ENCODE data around the gene BMAL2.

Gene BMAL2

DNA sequence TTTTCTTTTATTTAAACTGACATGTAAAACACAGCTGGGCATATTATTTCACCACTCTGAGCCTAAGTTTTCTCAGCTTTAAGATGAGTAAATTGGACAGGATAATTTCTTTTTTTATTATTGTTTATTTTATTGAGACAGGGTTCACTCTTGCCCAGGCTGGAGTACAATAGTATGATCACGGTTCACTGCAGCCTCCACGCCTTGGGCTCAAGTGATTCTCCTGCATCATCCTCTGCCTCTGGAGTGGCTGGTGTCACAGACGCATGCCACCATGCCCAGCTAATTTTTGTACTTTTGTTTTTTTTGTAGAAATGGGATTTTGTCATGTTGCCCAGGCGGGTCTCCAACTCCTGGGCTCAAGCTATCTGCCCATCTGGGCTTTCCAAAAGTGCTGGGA lies 12.7 kb downstream of the BMAL2 start:
- Histone ChIP-seq H3K4me3 (no peak overlapping the region), H3K27ac (peak overlapping the region in 3 of 21 experiments; percentile 1 to 25 (median 24))

DNA sequence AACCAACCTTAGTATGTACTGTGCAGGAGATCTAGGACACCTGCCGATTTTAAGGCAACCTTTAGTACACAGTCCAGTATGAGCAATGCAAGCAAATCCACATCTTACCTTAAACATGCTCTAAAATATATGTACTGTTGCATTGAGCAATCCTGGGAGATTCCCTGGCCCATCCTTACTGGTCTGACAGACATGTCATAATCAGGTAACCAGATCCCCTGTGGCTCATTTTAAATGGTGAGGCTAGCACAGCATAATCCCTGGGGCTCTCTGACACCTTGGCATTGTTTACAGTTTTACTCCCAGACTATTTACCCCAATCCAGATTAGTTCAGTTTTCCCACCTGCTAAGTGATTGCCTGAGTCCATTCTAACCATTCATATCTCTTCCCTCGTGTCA lies 15.1 kb downstream of the BMAL2 start:
- Histone ChIP-seq H3K4me3 (no peak overlapping the region), H3K27ac (no peak overlapping the region)

DNA sequence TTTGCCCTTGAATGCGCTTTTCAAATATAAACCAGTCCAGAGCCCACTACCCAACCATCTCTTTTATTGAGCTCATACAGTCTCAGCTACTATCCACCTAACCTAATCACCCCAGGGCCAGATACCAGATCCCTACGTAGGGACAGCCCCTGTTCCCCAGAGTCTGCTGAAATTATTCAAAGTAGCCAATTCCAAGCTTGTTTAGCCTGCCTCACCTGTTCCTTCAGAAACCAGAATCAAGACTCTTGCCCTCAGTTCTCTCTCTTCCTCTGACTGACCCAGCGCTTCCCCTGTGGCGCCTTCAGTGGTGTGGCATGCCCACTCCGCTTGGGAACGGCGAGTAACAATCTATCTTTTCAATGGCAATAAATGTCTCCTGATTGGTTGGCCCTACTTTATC lies 18.8 kb downstream of the BMAL2 start:
- Histone ChIP-seq H3K4me3 (no peak overlapping the region), H3K27ac (no peak overlapping the region)

DNA sequence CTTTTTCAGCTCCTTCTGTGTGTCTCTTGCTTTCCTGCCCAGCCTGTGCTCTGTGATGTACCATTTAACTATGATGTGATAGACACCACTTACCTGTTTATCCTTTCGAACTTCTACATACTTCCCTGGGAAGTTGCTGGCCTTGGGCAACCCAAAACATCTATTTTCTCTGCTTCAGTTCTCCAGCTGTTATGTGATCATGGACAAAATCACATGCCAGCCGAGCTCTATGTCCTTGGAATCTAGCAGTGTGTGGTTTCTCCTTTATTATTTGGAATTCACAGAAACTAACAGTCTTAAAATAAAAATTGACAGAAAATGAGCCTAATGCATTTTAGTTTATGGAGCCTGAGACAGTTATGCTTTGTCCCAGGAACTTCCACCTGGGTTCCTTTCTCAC lies 22.9 kb downstream of the BMAL2 start:
- no peak overlapping the region for H3K27ac ChIP-seq
- no peak overlapping the region for H3K4me3 ChIP-seq

DNA sequence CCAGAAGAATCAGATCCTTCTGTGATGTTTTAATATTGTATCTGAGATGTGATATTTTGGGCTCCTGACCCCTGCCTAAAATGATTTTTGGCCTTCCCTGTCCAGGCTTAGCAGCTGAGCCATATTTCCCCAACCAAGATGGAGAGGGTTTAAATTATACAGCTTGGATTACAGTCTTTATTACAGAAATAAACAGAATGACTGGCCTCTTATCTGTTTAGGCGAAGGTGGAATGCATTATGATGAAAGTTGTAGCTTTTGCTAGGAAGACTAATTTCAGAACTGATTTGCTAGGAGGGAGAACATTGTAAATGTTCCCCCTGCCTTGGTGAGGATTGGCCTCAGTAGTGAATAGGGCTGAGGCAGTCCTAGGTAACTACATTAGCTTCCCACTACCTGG lies 23.3 kb downstream of the BMAL2 start:
- Histone ChIP-seq H3K27ac (no peak overlapping the region), H3K4me3 (no peak overlapping the region)

DNA sequence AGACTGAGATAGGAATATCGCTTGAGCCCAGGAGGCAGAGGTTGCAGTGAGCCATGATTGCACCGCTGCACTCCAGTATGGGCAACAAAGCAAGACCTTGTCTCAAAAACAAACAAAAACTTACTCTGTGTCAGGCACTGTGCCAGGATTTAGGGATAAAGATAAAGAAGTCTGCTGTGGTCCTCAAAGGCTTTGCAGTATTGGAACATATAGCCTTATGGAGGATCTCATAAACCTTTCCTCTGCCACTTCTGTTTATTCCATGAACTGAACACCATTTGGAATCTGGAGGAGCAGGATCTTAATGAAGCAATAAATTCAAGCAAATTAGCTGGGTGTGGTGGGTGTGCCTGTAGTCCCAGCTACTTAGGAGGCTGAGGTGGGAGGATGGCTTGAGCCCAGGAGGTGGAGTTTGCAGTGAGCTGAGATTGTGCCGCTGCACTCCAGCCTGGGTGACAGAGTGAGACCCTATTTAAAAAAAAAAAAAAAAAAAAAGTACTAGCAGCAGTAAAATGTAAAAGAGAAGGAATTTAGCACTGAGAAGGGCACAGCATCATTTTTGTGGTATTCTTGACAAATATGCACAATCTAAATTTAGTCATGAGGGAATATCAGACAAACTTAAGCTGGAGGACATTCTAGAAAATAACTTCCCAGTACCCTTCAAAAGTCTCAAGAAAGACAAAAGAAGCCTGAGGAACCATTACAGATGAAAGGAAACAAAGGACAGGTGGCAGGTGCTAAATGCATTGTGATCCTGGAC lies 27.1 kb downstream of the BMAL2 start:
- H3K27ac ChIP-seq: peak overlapping the region in 2 of 21 experiments; percentile 16 to 39
- no peak overlapping the region for H3K4me3 ChIP-seq

DNA sequence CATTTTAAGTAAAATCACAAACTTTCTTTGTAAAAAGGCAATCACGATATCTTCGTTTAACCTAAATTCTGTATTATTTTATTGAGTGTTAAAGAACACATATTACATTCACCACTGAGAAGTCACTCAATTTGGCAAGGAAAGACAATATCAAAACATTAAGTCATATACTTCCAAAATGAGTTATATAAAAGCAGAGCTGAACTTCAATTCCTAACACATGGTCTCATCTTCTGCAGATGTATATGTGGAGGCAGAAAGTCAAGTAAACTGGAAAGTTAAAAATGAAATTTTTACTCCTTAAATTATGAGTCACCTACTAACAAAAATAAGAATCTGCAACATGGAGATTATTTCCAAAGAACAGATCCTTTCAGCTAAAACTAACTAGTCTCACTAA lies 28.7 kb downstream of the BMAL2 start:
- Histone ChIP-seq H3K27ac (no peak overlapping the region), H3K4me3 (no peak overlapping the region)

DNA sequence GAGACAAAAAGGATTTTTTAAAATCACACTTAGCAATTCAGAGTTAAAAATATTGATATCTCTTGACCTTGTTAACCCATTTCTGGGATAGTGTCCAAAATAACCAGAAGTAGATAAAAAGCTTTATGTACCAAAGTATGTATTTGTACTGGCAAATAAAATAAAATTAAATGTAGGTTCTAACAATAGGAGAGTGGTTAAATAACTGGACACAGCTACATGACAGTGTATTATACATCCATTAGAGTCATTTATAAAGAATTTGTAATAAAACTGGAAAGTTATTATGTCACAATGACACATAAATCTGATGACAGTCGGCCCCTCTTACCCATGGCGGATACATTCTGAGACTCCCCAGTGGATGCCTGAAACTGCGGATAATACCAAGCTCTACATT lies 34.0 kb downstream of the BMAL2 start:
- Histone ChIP-seq H3K4me3 (no peak overlapping the region), H3K27ac (no peak overlapping the region)

DNA sequence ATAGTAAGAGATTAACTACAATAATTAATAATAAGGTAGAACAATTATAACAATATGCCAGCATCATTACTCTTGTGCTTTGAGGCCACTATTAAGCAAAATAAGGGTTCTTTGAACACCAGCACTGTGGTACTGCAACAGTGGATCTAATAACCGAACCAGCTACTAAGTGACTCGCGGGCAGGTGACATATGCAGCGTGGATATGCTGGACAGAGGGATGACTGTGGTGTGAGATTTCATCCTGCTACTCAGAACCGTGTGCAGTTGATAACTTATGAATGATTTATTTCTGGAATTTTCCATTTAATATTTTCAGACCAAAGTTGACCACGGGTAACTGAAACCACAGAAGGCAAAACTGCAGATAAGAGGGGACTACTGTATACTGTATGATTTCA lies 34.4 kb downstream of the BMAL2 start:
- H3K27ac ChIP-seq: no peak overlapping the region

DNA sequence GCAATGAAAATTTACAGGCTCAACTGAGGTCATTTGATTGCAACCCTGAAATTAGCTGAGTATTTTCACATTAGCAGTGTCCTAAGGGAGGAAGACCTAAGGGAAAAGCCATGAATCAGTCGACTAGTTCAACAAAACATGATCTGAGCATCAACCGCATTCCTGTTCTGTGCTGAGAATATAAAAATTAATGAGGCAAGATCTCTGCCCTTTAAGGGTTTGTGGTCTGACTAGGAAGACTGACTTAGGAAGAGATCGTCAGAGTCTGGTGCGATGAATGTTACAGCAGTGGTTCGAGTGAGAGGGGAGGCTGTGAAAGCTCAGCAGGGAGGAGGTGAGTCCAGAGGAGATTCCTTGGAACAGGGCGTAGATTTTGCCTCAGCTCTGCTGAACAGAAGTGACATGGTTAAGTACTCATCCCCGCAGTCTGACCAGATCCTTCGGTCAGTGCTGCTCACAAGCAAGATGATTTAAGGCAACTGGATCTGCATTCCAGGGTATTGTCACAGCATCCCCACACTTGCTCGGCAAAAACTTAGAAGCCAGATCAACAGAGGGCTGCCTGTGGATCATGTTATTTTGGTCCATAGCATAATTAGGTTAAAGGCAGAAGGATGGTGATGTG lies 49.6 kb downstream of the BMAL2 start:
- Histone ChIP-seq H3K4me3 (no peak overlapping the region), H3K27ac (no peak overlapping the region)

More for the DNA sequence above, 34.4 kb downstream of the BMAL2 start:
- H3K4me3 ChIP-seq: no peak overlapping the region

Measured in skin epidermis (tissue), 12 donors.